Measurements from ENCODE around the gene SLCO1B1. TPM values are rescaled to one million over a fixed set of nuclear protein-coding genes. Genes with fewer than 3 reads are reported as not detected.
A peak's percentile ranks its signal among the peaks of the same experiment; 100 is the strongest.

The SLCO1B1 gene
- total RNA-seq, 1 experiment from 2014 or later: 0.18 TPM

GRCh38 chr12:21239866-21240265 is 108.9 kb downstream of the SLCO1B1 start:
- Mint-ChIP-seq H3K27me3 (ENCODE audit: insufficient read depth, unreplicated experiment) (peaks cover 21% of the 10 kb centered on the region), H3K27ac (ENCODE audit: unreplicated experiment) (no peak overlapping the region), H3K36me3 (ENCODE audit: insufficient read depth, unreplicated experiment) (no peaks in the 10 kb centered on the region), H3K4me1 (ENCODE audit: low read depth, unreplicated experiment) (no peaks in the 10 kb centered on the region), H3K4me3 (ENCODE audit: unreplicated experiment) (no peak overlapping the region), H3K9me3 (ENCODE audit: unreplicated experiment) (no peaks in the 10 kb centered on the region)
- CTCF ChIA-PET: no interaction called here
- no peak for DNase-seq
- peaks cover 1% of the 10 kb centered on the region; the same call in 1 of the 2 replicates for H3K27me3 ChIP-seq (replicated peaks; ENCODE audit: control insufficient read depth, insufficient read depth, low read length)
- no peak overlapping the region for H3K4me3 ChIP-seq (ENCODE audit: low read depth, low read length)
- BruUV-seq (replicated peaks): no TSS peak
- intact Hi-C loops (cut with micrococcal nuclease; ENCODE audit: unreplicated experiment): loop anchor here (10.0 kb wide), 1 partner anchor 365 kb away; the partner anchor contains the start of gene GYS2
- no peaks in the 10 kb centered on the region for H3K36me3 ChIP-seq (ENCODE audit: control insufficient read depth, insufficient read depth, low read length)
- no peaks in the 10 kb centered on the region for H3K4me1 ChIP-seq
- POLR2A ChIA-PET: no interaction called here
- no peak for TF ChIP-seq CTCF (IDR thresholded peaks at IDR 0.05; ENCODE audit: insufficient read depth in 1 of 2, low read depth in 1 of 2, low read length in 1 of 2, severe bottlenecking in 1 of 2, unreplicated experiment in 1 of 2)
- H3K9me3 ChIP-seq: no peaks in the 10 kb centered on the region

DNA sequence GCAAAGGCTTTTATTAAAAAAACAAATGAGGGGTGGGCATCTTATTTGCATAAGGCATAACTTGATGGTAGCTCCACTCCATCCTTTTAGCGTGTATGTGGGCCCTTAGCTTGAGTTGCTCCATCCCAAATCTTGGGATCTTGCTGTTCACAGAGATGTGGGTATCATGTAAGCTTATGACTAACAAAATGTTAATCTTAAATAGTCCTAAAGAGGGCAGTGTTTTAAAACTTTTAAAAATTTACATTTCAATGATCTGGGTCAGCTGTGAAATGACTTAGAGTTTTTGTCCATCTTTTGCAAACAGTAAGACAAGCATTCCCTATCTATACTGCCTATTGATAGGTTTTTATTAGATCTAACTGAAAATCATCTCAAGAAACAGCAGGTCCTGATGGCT is 117.7 kb downstream of the SLCO1B1 start:
- H3K4me1 ChIP-seq: no peaks in the 10 kb centered on the region

DNA sequence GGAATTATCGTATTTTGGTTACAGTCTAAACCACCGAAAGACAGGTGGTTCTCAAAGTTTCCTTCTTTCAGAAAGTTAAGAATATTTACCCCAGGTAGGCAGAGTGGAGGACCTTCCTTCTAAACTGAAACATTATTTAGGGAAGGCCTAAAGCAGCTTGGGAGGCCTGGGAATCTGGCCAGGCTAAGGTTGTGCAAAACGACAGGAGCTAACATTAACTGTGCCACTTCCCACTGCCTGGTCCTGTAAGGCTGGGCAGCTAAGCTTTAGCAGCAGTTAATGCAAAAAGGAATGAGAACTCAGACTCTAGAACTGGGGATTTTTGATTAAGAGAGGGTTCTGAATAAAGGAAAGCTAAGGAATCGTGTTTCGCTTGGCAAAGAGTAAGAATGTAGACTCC is 121.1 kb downstream of the SLCO1B1 start:
- BruUV-seq (replicated peaks): no TSS peak
- H3K27me3 Mint-ChIP-seq (ENCODE audit: insufficient read depth, unreplicated experiment): peaks cover 3% of the 10 kb centered on the region

More for the DNA sequence above, 117.7 kb downstream of the SLCO1B1 start:
- BruUV-seq (replicated peaks): no TSS peak
- POLR2A ChIA-PET: no interaction called here
- Mint-ChIP-seq H3K36me3 (ENCODE audit: insufficient read depth, unreplicated experiment) (no peaks in the 10 kb centered on the region), H3K27ac (ENCODE audit: unreplicated experiment) (no peak overlapping the region), H3K4me1 (ENCODE audit: low read depth, unreplicated experiment) (no peaks in the 10 kb centered on the region), H3K27me3 (ENCODE audit: insufficient read depth, unreplicated experiment) (peaks cover 7% of the 10 kb centered on the region), H3K4me3 (ENCODE audit: unreplicated experiment) (no peak overlapping the region), H3K9me3 (ENCODE audit: unreplicated experiment) (no peaks in the 10 kb centered on the region)
- intact Hi-C loops (cut with micrococcal nuclease; ENCODE audit: unreplicated experiment): loop anchor here (1.0 to 10.0 kb wide), 4 partner anchors 189 to 601 kb away; partner anchors contain the start of genes GYS2 and PYROXD1
- Histone ChIP-seq H3K4me3 (ENCODE audit: low read depth, low read length) (no peak overlapping the region), H3K27me3 (replicated peaks; ENCODE audit: control insufficient read depth, insufficient read depth, low read length) (no peaks in the 10 kb centered on the region), H3K36me3 (ENCODE audit: control insufficient read depth, insufficient read depth, low read length) (no peaks in the 10 kb centered on the region), H3K9me3 (no peaks in the 10 kb centered on the region)
- TF ChIP-seq CTCF (IDR thresholded peaks at IDR 0.05; ENCODE audit: insufficient read depth in 1 of 2, low read depth in 1 of 2, low read length in 1 of 2, severe bottlenecking in 1 of 2, unreplicated experiment in 1 of 2): peak in 1 of 2 experiments; percentile 39
- CTCF ChIA-PET: interaction anchor here (1.1 to 1.3 kb wide), 2 partner anchors 189 to 432 kb away, joined by 3 to 5 read pairs; partner anchors contain the start of gene PYROXD1
- no peak for DNase-seq

More for the DNA sequence above, 121.1 kb downstream of the SLCO1B1 start:
- intact Hi-C loops (cut with micrococcal nuclease; ENCODE audit: unreplicated experiment): no loop called here
- no peak overlapping the region for H3K4me3 ChIP-seq (ENCODE audit: low read depth, low read length)
- no peaks in the 10 kb centered on the region for H3K9me3 ChIP-seq
- no peak for DNase-seq
- no peaks in the 10 kb centered on the region for H3K36me3 Mint-ChIP-seq (ENCODE audit: insufficient read depth, unreplicated experiment)
- no peak for TF ChIP-seq CTCF (IDR thresholded peaks at IDR 0.05; ENCODE audit: insufficient read depth in 1 of 2, low read depth in 1 of 2, low read length in 1 of 2, severe bottlenecking in 1 of 2, unreplicated experiment in 1 of 2)
- no peaks in the 10 kb centered on the region for H3K27me3 ChIP-seq (replicated peaks; ENCODE audit: control insufficient read depth, insufficient read depth, low read length)
- no peaks in the 10 kb centered on the region for H3K36me3 ChIP-seq (ENCODE audit: control insufficient read depth, insufficient read depth, low read length)
- no peaks in the 10 kb centered on the region for H3K9me3 Mint-ChIP-seq (ENCODE audit: unreplicated experiment)
- ChIA-PET POLR2A (no interaction called here), CTCF (no interaction called here)
- no peak overlapping the region for H3K27ac Mint-ChIP-seq (ENCODE audit: unreplicated experiment)
- no peaks in the 10 kb centered on the region for H3K4me1 ChIP-seq
- H3K4me1 Mint-ChIP-seq (ENCODE audit: low read depth, unreplicated experiment): no peaks in the 10 kb centered on the region
- no peak overlapping the region for H3K4me3 Mint-ChIP-seq (ENCODE audit: unreplicated experiment)

Data from Caco-2 (cell line).